ENCODE data around the gene MSI2.

MSI2 gene

DNA sequence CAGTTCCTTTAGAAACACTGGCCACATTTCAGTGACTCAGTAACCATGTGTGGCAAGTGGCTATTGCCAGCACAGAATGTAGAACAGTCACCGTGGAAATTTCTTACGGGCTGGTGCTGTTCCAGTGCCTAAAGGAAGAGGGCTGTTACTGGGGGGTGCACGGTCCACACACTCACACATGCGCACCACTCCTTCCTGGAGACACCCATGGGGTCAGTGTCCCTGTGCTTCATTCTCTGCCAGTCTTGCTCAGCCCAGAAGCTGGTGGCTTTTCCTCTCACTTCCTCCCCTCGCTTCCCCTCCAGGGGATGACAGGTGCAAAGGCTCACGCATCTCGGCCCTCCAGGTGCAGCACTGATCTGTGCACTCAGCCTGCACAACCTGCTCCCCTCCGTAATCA is 373.1 kb downstream of the MSI2 start:
- no peaks in the 10 kb centered on the region for H3K9me2 ChIP-seq (replicated peaks; ENCODE audit: insufficient read depth, low read length)
- no peak overlapping the region for H2AFZ ChIP-seq (ENCODE audit: low read depth, low read length, severe bottlenecking)
- TF ChIP-seq, protein P1, sequence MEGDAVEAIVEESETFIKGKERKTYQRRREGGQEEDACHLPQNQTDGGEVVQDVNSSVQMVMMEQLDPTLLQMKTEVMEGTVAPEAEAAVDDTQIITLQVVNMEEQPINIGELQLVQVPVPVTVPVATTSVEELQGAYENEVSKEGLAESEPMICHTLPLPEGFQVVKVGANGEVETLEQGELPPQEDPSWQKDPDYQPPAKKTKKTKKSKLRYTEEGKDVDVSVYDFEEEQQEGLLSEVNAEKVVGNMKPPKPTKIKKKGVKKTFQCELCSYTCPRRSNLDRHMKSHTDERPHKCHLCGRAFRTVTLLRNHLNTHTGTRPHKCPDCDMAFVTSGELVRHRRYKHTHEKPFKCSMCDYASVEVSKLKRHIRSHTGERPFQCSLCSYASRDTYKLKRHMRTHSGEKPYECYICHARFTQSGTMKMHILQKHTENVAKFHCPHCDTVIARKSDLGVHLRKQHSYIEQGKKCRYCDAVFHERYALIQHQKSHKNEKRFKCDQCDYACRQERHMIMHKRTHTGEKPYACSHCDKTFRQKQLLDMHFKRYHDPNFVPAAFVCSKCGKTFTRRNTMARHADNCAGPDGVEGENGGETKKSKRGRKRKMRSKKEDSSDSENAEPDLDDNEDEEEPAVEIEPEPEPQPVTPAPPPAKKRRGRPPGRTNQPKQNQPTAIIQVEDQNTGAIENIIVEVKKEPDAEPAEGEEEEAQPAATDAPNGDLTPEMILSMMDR (IDR thresholded peaks at IDR 0.05; ENCODE audit: insufficient read depth, low read length, poor library complexity, severe bottlenecking), result no peak
- no peak for TF ChIP-seq EZH2phosphoT487 (conservative IDR thresholded peaks at IDR 0.05; ENCODE audit: low read length)
- H3K9me3 ChIP-seq (ENCODE audit: insufficient read depth, low read length), result no peaks in the 10 kb centered on the region
- peak overlapping the region; percentile 17 for H3K4me2 ChIP-seq (ENCODE audit: low read depth, low read length, poor library complexity, severe bottlenecking)
- H3K27me3 ChIP-seq (ENCODE audit: low read length), result no peaks in the 10 kb centered on the region
- no peaks in the 10 kb centered on the region for H4K20me1 ChIP-seq (ENCODE audit: low read depth, low read length)
- H3K27ac ChIP-seq (ENCODE audit: low read depth, low read length), result peak overlapping the region; percentile 60
- no peak overlapping the region for H3K4me3 ChIP-seq (ENCODE audit: insufficient read depth, low read length, poor library complexity, severe bottlenecking)
- H3K79me2 ChIP-seq (ENCODE audit: insufficient read depth, low read length), result no peaks in the 10 kb centered on the region
- H3K9ac ChIP-seq (ENCODE audit: low read length), result no peak overlapping the region
- no peaks in the 10 kb centered on the region for H3K36me3 ChIP-seq (ENCODE audit: low read length)
- H3F3A ChIP-seq (ENCODE audit: insufficient read depth), result no peaks in the 10 kb centered on the region

DNA sequence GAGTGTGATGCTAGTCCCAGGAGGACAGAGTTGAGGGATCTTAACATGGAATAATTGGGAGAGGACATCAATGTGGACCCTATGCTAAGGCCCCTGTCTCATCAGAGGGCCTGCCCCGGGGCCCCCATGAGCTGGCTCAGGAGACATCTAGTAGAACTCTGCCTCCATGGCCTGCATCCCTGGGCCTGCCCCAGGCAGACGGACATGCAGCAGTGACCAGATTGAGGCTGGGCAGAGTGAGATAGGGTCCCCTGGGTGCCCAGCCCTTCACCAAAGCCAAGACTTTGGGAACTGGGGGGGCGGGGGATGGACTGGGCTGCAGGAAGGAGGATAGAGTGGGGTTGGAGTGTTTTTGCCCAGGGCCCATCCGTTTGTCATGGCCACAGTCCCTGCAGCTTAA is 373.6 kb downstream of the MSI2 start:
- Histone ChIP-seq H3K9me3 (ENCODE audit: insufficient read depth, low read length) (no peaks in the 10 kb centered on the region), H3K4me2 (ENCODE audit: low read depth, low read length, poor library complexity, severe bottlenecking) (no peak overlapping the region), H3K9me2 (replicated peaks; ENCODE audit: insufficient read depth, low read length) (no peaks in the 10 kb centered on the region), H3K27ac (ENCODE audit: low read depth, low read length) (no peak overlapping the region), H3K79me2 (ENCODE audit: insufficient read depth, low read length) (no peaks in the 10 kb centered on the region), H3K27me3 (ENCODE audit: low read length) (no peaks in the 10 kb centered on the region), H4K20me1 (ENCODE audit: low read depth, low read length) (no peaks in the 10 kb centered on the region), H3F3A (ENCODE audit: insufficient read depth) (no peaks in the 10 kb centered on the region), H3K9ac (ENCODE audit: low read length) (no peak overlapping the region), H3K36me3 (ENCODE audit: low read length) (no peaks in the 10 kb centered on the region), H2AFZ (ENCODE audit: low read depth, low read length, severe bottlenecking) (no peak overlapping the region), H3K4me3 (ENCODE audit: insufficient read depth, low read length, poor library complexity, severe bottlenecking) (no peak overlapping the region)
- no peak for TF ChIP-seq EZH2phosphoT487 (conservative IDR thresholded peaks at IDR 0.05; ENCODE audit: low read length)
- TF ChIP-seq, protein P1 (IDR thresholded peaks at IDR 0.05; ENCODE audit: insufficient read depth, low read length, poor library complexity, severe bottlenecking), result no peak

DNA sequence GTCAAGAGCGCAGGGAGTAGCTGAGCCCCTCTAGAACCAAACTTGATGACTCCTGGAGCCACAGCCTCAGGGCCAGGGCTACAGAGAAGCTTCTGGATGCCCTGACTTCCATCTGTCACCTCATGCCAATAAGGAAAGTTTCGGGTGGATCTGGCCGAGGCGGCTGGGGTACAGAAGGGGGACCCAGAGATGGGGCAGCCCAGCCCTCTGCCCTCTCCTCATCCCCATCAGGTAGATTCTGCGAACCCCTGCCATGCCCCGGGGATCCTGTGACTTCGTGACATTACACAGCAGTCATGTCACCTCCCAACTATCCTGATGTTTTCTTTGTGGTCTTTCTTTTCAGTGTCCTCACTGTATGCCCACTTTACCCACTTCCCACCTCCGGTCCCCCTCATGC is 374.4 kb downstream of the MSI2 start:
- H3K27me3 ChIP-seq (ENCODE audit: low read length), result no peaks in the 10 kb centered on the region
- no peaks in the 10 kb centered on the region for H3K79me2 ChIP-seq (ENCODE audit: insufficient read depth, low read length)
- no peaks in the 10 kb centered on the region for H3F3A ChIP-seq (ENCODE audit: insufficient read depth)
- H3K36me3 ChIP-seq (ENCODE audit: low read length), result no peaks in the 10 kb centered on the region
- TF ChIP-seq EZH2phosphoT487 (conservative IDR thresholded peaks at IDR 0.05; ENCODE audit: low read length), result no peak
- TF ChIP-seq, protein P1 (IDR thresholded peaks at IDR 0.05; ENCODE audit: insufficient read depth, low read length, poor library complexity, severe bottlenecking), result no peak
- no peaks in the 10 kb centered on the region for H3K9me3 ChIP-seq (ENCODE audit: insufficient read depth, low read length)
- H3K4me3 ChIP-seq (ENCODE audit: insufficient read depth, low read length, poor library complexity, severe bottlenecking), result no peak overlapping the region
- no peak overlapping the region for H3K27ac ChIP-seq (ENCODE audit: low read depth, low read length)
- no peak overlapping the region for H3K4me2 ChIP-seq (ENCODE audit: low read depth, low read length, poor library complexity, severe bottlenecking)
- H3K9me2 ChIP-seq (replicated peaks; ENCODE audit: insufficient read depth, low read length), result no peaks in the 10 kb centered on the region
- H4K20me1 ChIP-seq (ENCODE audit: low read depth, low read length), result no peaks in the 10 kb centered on the region
- H3K9ac ChIP-seq (ENCODE audit: low read length), result no peak overlapping the region
- no peak overlapping the region for H2AFZ ChIP-seq (ENCODE audit: low read depth, low read length, severe bottlenecking)

Data from SU-DHL-6 (cell line).